ENCODE results near the gene CCT2.

CCT2 gene

GRCh38 chr12:69608114-69608513, 22.9 kb downstream of the CCT2 start:
- DNase-seq (ENCODE audit: insufficient read length, low spot score) (no peak), FAIRE-seq (no peak)
- no peak for TF ChIP-seq POLR2A (IDR thresholded peaks at IDR 0.05; ENCODE audit: low read depth, low read length)

GRCh38 chr12:69610126-69610525, 24.9 kb downstream of the CCT2 start:
- no peak for TF ChIP-seq POLR2A (IDR thresholded peaks at IDR 0.05; ENCODE audit: low read depth, low read length)
- DNase-seq (ENCODE audit: insufficient read length, low spot score) (no peak), FAIRE-seq (no peak)

GRCh38 chr12:69610729-69611128, 25.5 kb downstream of the CCT2 start, which contains the start of gene LRRC10:
TSS of gene LRRC10 (minus strand) at chr12:69610907. CDS start at chr12:69610838, 69 bp downstream.
- FAIRE-seq (no peak), DNase-seq (ENCODE audit: insufficient read length, low spot score) (no peak)
- TF ChIP-seq POLR2A (IDR thresholded peaks at IDR 0.05; ENCODE audit: low read depth, low read length): no peak

- FAIRE-seq: no peak
- no peak for DNase-seq (ENCODE audit: insufficient read length, low spot score)
- TF ChIP-seq POLR2A (IDR thresholded peaks at IDR 0.05; ENCODE audit: low read depth, low read length): no peak
Observed at GRCh38 chr12:69613351-69613750, 28.1 kb downstream of the CCT2 start.

GRCh38 chr12:69616025-69616424, 30.8 kb downstream of the CCT2 start:
- FAIRE-seq (no peak), DNase-seq (ENCODE audit: insufficient read length, low spot score) (no peak)
- TF ChIP-seq POLR2A (IDR thresholded peaks at IDR 0.05; ENCODE audit: low read depth, low read length): no peak

GRCh38 chr12:69619050-69619449, 33.8 kb downstream of the CCT2 start:
- no peak for TF ChIP-seq POLR2A (IDR thresholded peaks at IDR 0.05; ENCODE audit: low read depth, low read length)
- DNase-seq (ENCODE audit: insufficient read length, low spot score) (no peak), FAIRE-seq (no peak)

- FAIRE-seq: no peak
- no peak for TF ChIP-seq POLR2A (IDR thresholded peaks at IDR 0.05; ENCODE audit: low read depth, low read length)
- no peak for DNase-seq (ENCODE audit: insufficient read length, low spot score)
Observed at GRCh38 chr12:69620077-69620476, 34.8 kb downstream of the CCT2 start.

- TF ChIP-seq POLR2A (IDR thresholded peaks at IDR 0.05; ENCODE audit: low read depth, low read length): no peak
- FAIRE-seq (no peak), DNase-seq (ENCODE audit: insufficient read length, low spot score) (no peak)
Observed at GRCh38 chr12:69620921-69621320, 35.7 kb downstream of the CCT2 start.

- FAIRE-seq: no peak
- no peak for TF ChIP-seq POLR2A (IDR thresholded peaks at IDR 0.05; ENCODE audit: low read depth, low read length)
Observed at GRCh38 chr12:69621551-69621950, 36.3 kb downstream of the CCT2 start.

GRCh38 chr12:69623970-69624369, 38.7 kb downstream of the CCT2 start:
- DNase-seq (ENCODE audit: insufficient read length, low spot score) (no peak), FAIRE-seq (no peak)
- no peak for TF ChIP-seq POLR2A (IDR thresholded peaks at IDR 0.05; ENCODE audit: low read depth, low read length)

More at GRCh38 chr12:69621551-69621950, 36.3 kb downstream of the CCT2 start:
- no peak for DNase-seq (ENCODE audit: insufficient read length, low spot score)

GRCh38 chr12:69627501-69627900, 42.2 kb downstream of the CCT2 start:
- no peak for TF ChIP-seq POLR2A (IDR thresholded peaks at IDR 0.05; ENCODE audit: low read depth, low read length)
- no peak for FAIRE-seq

GRCh38 chr12:69630191-69630590, 44.9 kb downstream of the CCT2 start:
- FAIRE-seq: no peak

More at GRCh38 chr12:69627501-69627900, 42.2 kb downstream of the CCT2 start:
- DNase-seq (ENCODE audit: insufficient read length, low spot score): no peak

GRCh38 chr12:69633061-69633460, 47.8 kb downstream of the CCT2 start:
- FAIRE-seq: no peak
- no peak for DNase-seq (ENCODE audit: insufficient read length, low spot score)
- TF ChIP-seq POLR2A (IDR thresholded peaks at IDR 0.05; ENCODE audit: low read depth, low read length): no peak

More at GRCh38 chr12:69630191-69630590, 44.9 kb downstream of the CCT2 start:
- DNase-seq (ENCODE audit: insufficient read length, low spot score): no peak
- no peak for TF ChIP-seq POLR2A (IDR thresholded peaks at IDR 0.05; ENCODE audit: low read depth, low read length)

- DNase-seq (ENCODE audit: insufficient read length, low spot score) (peak; percentile 67), FAIRE-seq (peak; percentile 79)
- TF ChIP-seq POLR2A (IDR thresholded peaks at IDR 0.05; ENCODE audit: low read depth, low read length): no peak
Observed at GRCh38 chr12:69639400-69640016, 54.2 kb downstream of the CCT2 start.

- no peak for TF ChIP-seq POLR2A (IDR thresholded peaks at IDR 0.05; ENCODE audit: low read depth, low read length)
- no peak for FAIRE-seq
- no peak for DNase-seq (ENCODE audit: insufficient read length, low spot score)
Observed at GRCh38 chr12:69641546-69641945, 56.3 kb downstream of the CCT2 start.
